ENCODE results near the gene CELSR2. TPM values are rescaled to one million over a fixed set of nuclear protein-coding genes. Genes with fewer than 3 reads are reported as not detected.

CELSR2 gene
- total and polyA plus RNA-seq, 9 donors, result 0.90 to 17.1 (median 3.1) TPM

DNA sequence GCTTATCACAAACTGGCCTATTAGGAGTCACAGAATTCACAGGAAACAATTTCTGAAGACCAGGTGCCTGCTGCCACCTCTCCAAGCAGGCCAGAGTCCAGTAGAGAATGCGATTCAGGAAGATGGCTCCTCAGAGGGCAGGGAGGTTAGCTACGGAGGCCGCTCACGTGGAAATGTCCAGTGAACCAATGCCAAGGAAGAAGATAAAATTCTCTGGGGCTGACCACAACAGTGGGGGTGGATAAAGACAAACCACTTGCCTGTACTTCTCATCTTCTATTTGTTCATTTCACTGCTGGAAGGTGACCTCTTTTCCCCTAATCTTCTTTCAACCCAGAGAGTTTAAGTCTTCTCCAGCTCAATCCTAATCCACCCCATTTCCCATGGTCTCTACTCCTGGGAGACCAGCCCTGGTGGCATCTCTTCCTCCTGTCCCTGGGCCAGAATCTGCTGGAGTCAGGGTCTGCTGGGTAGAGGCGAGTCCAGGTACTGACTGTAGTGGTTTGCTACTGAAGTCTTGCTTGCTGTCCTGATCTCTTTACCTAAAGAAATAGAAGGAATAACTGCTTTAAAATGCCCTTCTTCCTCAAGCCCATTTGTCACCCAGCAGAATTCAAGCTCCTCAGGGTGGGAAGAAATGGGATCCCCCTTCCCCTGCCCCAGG, 30.4 kb downstream of the CELSR2 start:
- no peak for TF ChIP-seq POLR2A (IDR thresholded peaks at IDR 0.05)
- TF ChIP-seq CTCF (IDR thresholded peaks at IDR 0.05), result no peak
- no peak for TF ChIP-seq EP300 (IDR thresholded peaks at IDR 0.05)
- H3K9me3 ChIP-seq, result no peaks in the 10 kb centered on the region
- intact Hi-C loops (cut with DNase I), result loop anchor here in 3 of 4 donors (2.0 to 10.0 kb wide), 4 partner anchors 65 to 405 kb away; partner anchors contain the start of genes GPSM2 (in 1 of the 3), SARS1 (in 1 of the 3) and SORT1 (in 1 of the 3)
- H3K36me3 ChIP-seq, result no peaks in the 10 kb centered on the region
- DNase-seq, result no peak
- no peak overlapping the region for H3K4me3 ChIP-seq
- peaks cover 2% of the 10 kb centered on the region for H3K4me1 ChIP-seq (ENCODE audit: insufficient read depth)
- no peaks in the 10 kb centered on the region for H3K27me3 ChIP-seq
- WGBS, 3 donors, result 49 to 67% (median 61%) methylated on average over 5 of the region's 5 CpGs
- H3K27ac ChIP-seq, result no peak overlapping the region

DNA sequence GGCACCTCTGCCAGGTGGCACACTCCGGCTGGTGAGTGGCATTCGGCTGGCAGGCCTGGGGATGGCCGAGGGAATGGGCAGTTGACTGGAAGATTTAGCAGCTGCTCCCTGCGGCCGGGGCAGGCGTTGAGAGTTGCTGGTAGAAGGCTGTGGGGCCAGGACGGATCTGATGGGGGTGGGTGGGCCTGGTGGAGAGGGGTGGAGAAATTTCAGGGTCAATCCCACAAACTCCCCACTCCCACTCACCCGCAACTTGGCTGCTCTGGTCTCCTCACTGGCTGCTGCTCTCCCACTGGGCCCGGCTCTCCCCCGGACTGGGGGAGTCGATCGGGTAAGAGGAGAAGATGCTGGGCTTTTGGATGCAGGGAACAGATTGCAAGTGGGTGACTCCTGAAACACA, 31.5 kb downstream of the CELSR2 start:
- H3K27me3 ChIP-seq, result no peaks in the 10 kb centered on the region
- TF ChIP-seq CTCF (IDR thresholded peaks at IDR 0.05), result no peak
- no peak for TF ChIP-seq EP300 (IDR thresholded peaks at IDR 0.05)
- no peak for TF ChIP-seq POLR2A (IDR thresholded peaks at IDR 0.05)
- DNase-seq, result no peak
- intact Hi-C loops (cut with DNase I), result loop anchor here in 2 of 4 donors (5.0 to 10.0 kb wide), 3 partner anchors 66 to 406 kb away; partner anchors contain the start of genes GPSM2 (in 1 of the 2), SARS1 (in 1 of the 2) and SORT1 (in 1 of the 2)
- 76 to 83% (median 79%) methylated on average over 12 of the region's 12 CpGs for WGBS, 3 donors
- no peak overlapping the region for H3K27ac ChIP-seq
- H3K9me3 ChIP-seq, result no peaks in the 10 kb centered on the region
- peaks cover 2% of the 10 kb centered on the region for H3K4me1 ChIP-seq (ENCODE audit: insufficient read depth)
- no peak overlapping the region for H3K4me3 ChIP-seq
- no peaks in the 10 kb centered on the region for H3K36me3 ChIP-seq

GRCh38 chr1:109281680-109282496, 32.5 kb downstream of the CELSR2 start:
- Histone ChIP-seq H3K4me3 (no peak overlapping the region), H3K36me3 (no peaks in the 10 kb centered on the region), H3K4me1 (ENCODE audit: insufficient read depth) (peaks cover 2% of the 10 kb centered on the region), H3K27ac (no peak overlapping the region), H3K9me3 (no peaks in the 10 kb centered on the region), H3K27me3 (no peaks in the 10 kb centered on the region)
- 66 to 71% (median 68%) methylated on average over 28 of the region's 28 CpGs for WGBS, 3 donors
- no peak for TF ChIP-seq POLR2A (IDR thresholded peaks at IDR 0.05)
- no peak for TF ChIP-seq EP300 (IDR thresholded peaks at IDR 0.05)
- no peak for TF ChIP-seq CTCF (IDR thresholded peaks at IDR 0.05)
- intact Hi-C loops (cut with DNase I), result loop anchor here in 2 of 4 donors (5.0 to 10.0 kb wide), 3 partner anchors 67 to 407 kb away; partner anchors contain the start of genes GPSM2 (in 1 of the 2), SARS1 (in 1 of the 2) and SORT1 (in 1 of the 2)
- peak in 1 of 5 donors; percentile 20 for DNase-seq

DNA sequence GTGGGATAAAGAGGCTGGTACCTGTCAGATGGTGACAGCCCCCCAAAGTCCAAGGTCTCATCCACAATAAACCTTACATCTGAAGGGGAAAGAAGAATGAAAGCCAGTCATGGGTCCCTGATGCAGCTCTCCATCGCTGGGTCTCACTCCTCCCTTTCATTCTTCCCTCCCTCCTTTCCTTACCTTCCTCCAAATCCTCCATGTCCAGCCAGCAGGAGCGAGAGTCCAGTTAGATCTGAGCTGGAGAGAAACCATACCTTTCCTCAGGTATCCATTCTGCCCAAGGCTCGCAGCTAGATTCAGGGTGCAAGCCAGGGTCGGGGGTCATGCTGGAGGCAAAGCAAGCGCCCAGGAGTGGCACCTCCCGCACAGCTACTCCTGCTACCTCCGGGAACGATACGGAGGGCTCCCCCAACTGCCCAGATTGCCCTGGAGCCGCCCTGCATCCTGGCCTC, 33.2 kb downstream of the CELSR2 start:
- TF ChIP-seq POLR2A (IDR thresholded peaks at IDR 0.05) (no peak), EP300 (IDR thresholded peaks at IDR 0.05) (no peak), CTCF (IDR thresholded peaks at IDR 0.05) (no peak)
- 6 to 9% (median 6%) methylated on average over 10 of the region's 10 CpGs for WGBS, 3 donors

More for the DNA sequence above, 33.2 kb downstream of the CELSR2 start:
- H3K27me3 ChIP-seq, result no peaks in the 10 kb centered on the region
- H3K36me3 ChIP-seq, result no peaks in the 10 kb centered on the region
- DNase-seq, result no peak
- intact Hi-C loops (cut with DNase I), result loop anchor here in 2 of 4 donors (5.0 to 10.0 kb wide), 3 partner anchors 68 to 408 kb away; partner anchors contain the start of genes GPSM2 (in 1 of the 2), SARS1 (in 1 of the 2) and SORT1 (in 1 of the 2)
- peaks cover 2% of the 10 kb centered on the region for H3K4me1 ChIP-seq (ENCODE audit: insufficient read depth)
- no peak overlapping the region for H3K27ac ChIP-seq
- H3K4me3 ChIP-seq, result peak overlapping the region; percentile 52
- H3K9me3 ChIP-seq, result no peaks in the 10 kb centered on the region
